GM18870 (cell line): Measurements from ENCODE around the gene ZMYM4.
"Not testable (repeated sequence)": the region's sequence is repeated elsewhere in the genome, so short reads cannot be mapped to it uniquely, and the experiment has no call there.

Experiments used
- ATAC-seq: cut with Tn5 transposase; IDR thresholded peaks from one replicate; pipeline ENCODE4 v1.9.1; 2021; ENCODE audit warnings: moderate library complexity; ENCODE audit not compliant: unreplicated experiment

Gene ZMYM4

GRCh38 chr1:35320937-35321336 lies 52.4 kb downstream of the ZMYM4 start:
- ATAC-seq: no peak

- no peak for ATAC-seq
These were observed 56.0 kb downstream of the ZMYM4 start for GRCh38 chr1:35324486-35324885.

GRCh38 chr1:35326246-35326866 lies 57.8 kb downstream of the ZMYM4 start:
- no peak for ATAC-seq

GRCh38 chr1:35331618-35332017 lies 63.1 kb downstream of the ZMYM4 start:
- ATAC-seq: not testable (repeated sequence)

- ATAC-seq: no peak
These were observed 66.0 kb downstream of the ZMYM4 start for GRCh38 chr1:35334485-35334884.

- no peak for ATAC-seq
These were observed 72.0 kb downstream of the ZMYM4 start for GRCh38 chr1:35340519-35340918.

GRCh38 chr1:35345439-35345981 lies 77.0 kb downstream of the ZMYM4 start:
- no peak for ATAC-seq

- ATAC-seq: no peak
These were observed 82.4 kb downstream of the ZMYM4 start for GRCh38 chr1:35350872-35351271.

GRCh38 chr1:35359995-35360394 lies 91.5 kb downstream of the ZMYM4 start:
- ATAC-seq: no peak

GRCh38 chr1:35361638-35362037 lies 93.1 kb downstream of the ZMYM4 start:
- no peak for ATAC-seq

- ATAC-seq: no peak
These were observed 96.2 kb downstream of the ZMYM4 start for GRCh38 chr1:35364741-35365140.

GRCh38 chr1:35367914-35368313 lies 99.4 kb downstream of the ZMYM4 start:
- no peak for ATAC-seq

- no peak for ATAC-seq
These were observed 101.6 kb downstream of the ZMYM4 start for GRCh38 chr1:35369922-35370671.

GRCh38 chr1:35371506-35371905 lies 103.0 kb downstream of the ZMYM4 start:
- ATAC-seq: no peak

- no peak for ATAC-seq
These were observed 109.0 kb downstream of the ZMYM4 start for GRCh38 chr1:35377555-35377954.

GRCh38 chr1:35379317-35380000 lies 111.0 kb downstream of the ZMYM4 start:
- ATAC-seq: no peak

- ATAC-seq: not testable (repeated sequence)
These were observed 111.6 kb downstream of the ZMYM4 start for GRCh38 chr1:35380111-35380510.

- ATAC-seq: no peak
These were observed 113.6 kb downstream of the ZMYM4 start for GRCh38 chr1:35382107-35382506.

- no peak for ATAC-seq
These were observed 117.8 kb downstream of the ZMYM4 start for GRCh38 chr1:35386290-35386689.

GRCh38 chr1:35386959-35387358 lies 118.5 kb downstream of the ZMYM4 start:
- ATAC-seq: no peak

GRCh38 chr1:35390600-35391494 lies 122.3 kb downstream of the ZMYM4 start:
- ATAC-seq: no peak
